Measurements from ENCODE around the gene SLX9.
"Not testable (repeated sequence)": the region's sequence is repeated elsewhere in the genome, so short reads cannot be mapped to it uniquely, and the experiment has no call there.

The SLX9 gene

GRCh38 chr21:44911384-44912157 lies 28.3 kb upstream of the SLX9 start:
- Histone ChIP-seq H3K36me3 (ENCODE audit: low read depth) (no peaks in the 10 kb centered on the region), H3K27ac (ENCODE audit: poor library complexity, severe bottlenecking) (peak overlapping the region; percentile 65), H3K27me3 (ENCODE audit: insufficient read depth, poor library complexity, severe bottlenecking) (no peaks in the 10 kb centered on the region), H3K4me3 (ENCODE audit: severe bottlenecking) (no peak overlapping the region), H3K4me1 (ENCODE audit: insufficient read depth, poor library complexity, severe bottlenecking) (peaks cover 41% of the 10 kb centered on the region), H3K9me3 (ENCODE audit: severe bottlenecking) (no peaks in the 10 kb centered on the region)
- no peak for DNase-seq (ENCODE audit: low spot score)
- TF ChIP-seq CTCF (IDR thresholded peaks at IDR 0.05; ENCODE audit: poor library complexity, severe bottlenecking), result peak; percentile 59
- peak; percentile 57 for ATAC-seq (ENCODE audit: low read depth)

GRCh38 chr21:44912158-44912473 lies 27.7 kb upstream of the SLX9 start:
- Histone ChIP-seq H3K27me3 (ENCODE audit: insufficient read depth, poor library complexity, severe bottlenecking) (no peaks in the 10 kb centered on the region), H3K9me3 (ENCODE audit: severe bottlenecking) (no peaks in the 10 kb centered on the region), H3K36me3 (ENCODE audit: low read depth) (no peaks in the 10 kb centered on the region), H3K4me1 (ENCODE audit: insufficient read depth, poor library complexity, severe bottlenecking) (peaks cover 45% of the 10 kb centered on the region), H3K4me3 (ENCODE audit: severe bottlenecking) (no peak overlapping the region), H3K27ac (ENCODE audit: poor library complexity, severe bottlenecking) (peak overlapping the region; percentile 65)
- TF ChIP-seq CTCF (IDR thresholded peaks at IDR 0.05; ENCODE audit: poor library complexity, severe bottlenecking), result no peak
- ATAC-seq (ENCODE audit: low read depth) (no peak; the same call in 2 of the 3 replicates), DNase-seq (ENCODE audit: low spot score) (no peak)

GRCh38 chr21:44912506-44913412 lies 27.1 kb upstream of the SLX9 start:
- not testable (repeated sequence) for H3K27me3 ChIP-seq (ENCODE audit: insufficient read depth, poor library complexity, severe bottlenecking); ATAC-seq (ENCODE audit: low read depth); H3K4me3 ChIP-seq (ENCODE audit: severe bottlenecking); DNase-seq (ENCODE audit: low spot score); H3K36me3 ChIP-seq (ENCODE audit: low read depth); H3K9me3 ChIP-seq (ENCODE audit: severe bottlenecking)
- peaks cover 51% of the 10 kb centered on the region for H3K4me1 ChIP-seq (ENCODE audit: insufficient read depth, poor library complexity, severe bottlenecking)
- H3K27ac ChIP-seq (ENCODE audit: poor library complexity, severe bottlenecking), result peak overlapping the region; percentile 95

GRCh38 chr21:44913425-44914175 lies 26.2 kb upstream of the SLX9 start:
- ATAC-seq (ENCODE audit: low read depth) (no peak), DNase-seq (ENCODE audit: low spot score) (no peak)
- Histone ChIP-seq H3K36me3 (ENCODE audit: low read depth) (no peaks in the 10 kb centered on the region), H3K4me1 (ENCODE audit: insufficient read depth, poor library complexity, severe bottlenecking) (peaks cover 51% of the 10 kb centered on the region), H3K9me3 (ENCODE audit: severe bottlenecking) (no peaks in the 10 kb centered on the region), H3K27me3 (ENCODE audit: insufficient read depth, poor library complexity, severe bottlenecking) (no peaks in the 10 kb centered on the region), H3K4me3 (ENCODE audit: severe bottlenecking) (no peak overlapping the region), H3K27ac (ENCODE audit: poor library complexity, severe bottlenecking) (peak overlapping the region; percentile 95)
- no peak for TF ChIP-seq CTCF (IDR thresholded peaks at IDR 0.05; ENCODE audit: poor library complexity, severe bottlenecking)

All from RWPE2 (cell line).